Epithelial cell of prostate (primary cell): Measurements from ENCODE around the gene GTPBP6.

Experiments
- DNase-seq: peaks from one replicate; pipeline ENCODE4 v3.0.0-alpha.2; 2011; ENCODE audit warnings: low read depth, low spot score
- H3K27ac ChIP-seq: fragments of 450-650 bp; 2 replicates; pipeline ENCODE4 v1.5.1; 2017; ENCODE audit warnings: mild to moderate bottlenecking

Gene GTPBP6, protein sequence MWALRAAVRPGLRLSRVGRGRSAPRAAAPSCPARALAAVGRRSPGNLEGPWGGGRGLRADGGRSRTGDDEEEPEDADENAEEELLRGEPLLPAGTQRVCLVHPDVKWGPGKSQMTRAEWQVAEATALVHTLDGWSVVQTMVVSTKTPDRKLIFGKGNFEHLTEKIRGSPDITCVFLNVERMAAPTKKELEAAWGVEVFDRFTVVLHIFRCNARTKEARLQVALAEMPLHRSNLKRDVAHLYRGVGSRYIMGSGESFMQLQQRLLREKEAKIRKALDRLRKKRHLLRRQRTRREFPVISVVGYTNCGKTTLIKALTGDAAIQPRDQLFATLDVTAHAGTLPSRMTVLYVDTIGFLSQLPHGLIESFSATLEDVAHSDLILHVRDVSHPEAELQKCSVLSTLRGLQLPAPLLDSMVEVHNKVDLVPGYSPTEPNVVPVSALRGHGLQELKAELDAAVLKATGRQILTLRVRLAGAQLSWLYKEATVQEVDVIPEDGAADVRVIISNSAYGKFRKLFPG

DNA sequence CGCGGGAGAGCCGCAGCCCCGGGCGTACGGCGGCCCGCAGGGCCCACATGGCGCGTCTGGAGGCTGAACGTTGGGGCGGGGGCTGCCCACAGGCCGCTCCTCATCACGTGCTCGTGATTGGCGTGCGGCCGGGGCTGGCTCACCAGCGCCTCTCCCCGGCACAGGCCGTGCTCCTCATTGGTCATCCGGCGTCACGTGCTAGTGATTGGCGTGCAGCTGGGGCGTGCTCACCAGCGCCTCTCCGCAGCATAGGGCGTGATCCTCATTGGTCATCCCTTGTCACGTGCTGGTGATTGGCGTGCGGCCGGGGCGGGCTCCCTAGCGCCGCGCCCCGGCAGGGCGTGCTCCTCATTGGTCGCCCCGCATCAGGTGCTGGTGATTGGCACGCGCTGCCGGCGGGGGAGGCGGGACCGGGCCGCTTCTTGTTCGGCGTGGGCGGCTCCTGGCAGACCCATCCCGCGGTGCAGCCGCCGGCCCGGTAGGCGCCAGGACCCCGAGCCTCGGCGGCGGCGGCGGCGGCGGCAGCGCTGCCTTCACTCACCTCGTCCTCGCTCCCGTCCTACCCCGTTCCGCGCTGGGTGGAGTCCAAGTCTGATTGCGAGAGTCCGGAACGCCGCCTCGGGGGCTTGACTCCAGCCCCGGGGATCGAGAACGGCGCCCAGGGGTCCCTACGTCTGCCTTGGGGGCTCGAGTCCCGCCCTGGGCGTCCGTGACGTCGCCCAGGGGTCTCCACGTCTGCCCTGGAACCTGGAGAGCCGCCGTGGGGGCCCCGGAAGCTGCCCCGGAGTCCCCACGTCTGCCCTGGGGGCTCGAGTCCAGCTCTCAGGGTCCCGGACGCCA is at the start of gene GTPBP6:
GTPBP6 (minus strand) TSS at position 58 of the 840 bp plus-strand sequence; CDS start at position 49, 9 bp downstream.
- H3K27ac ChIP-seq = peak within 1 kb of the TSS; percentile 88
- peak; percentile 99 for DNase-seq

DNA sequence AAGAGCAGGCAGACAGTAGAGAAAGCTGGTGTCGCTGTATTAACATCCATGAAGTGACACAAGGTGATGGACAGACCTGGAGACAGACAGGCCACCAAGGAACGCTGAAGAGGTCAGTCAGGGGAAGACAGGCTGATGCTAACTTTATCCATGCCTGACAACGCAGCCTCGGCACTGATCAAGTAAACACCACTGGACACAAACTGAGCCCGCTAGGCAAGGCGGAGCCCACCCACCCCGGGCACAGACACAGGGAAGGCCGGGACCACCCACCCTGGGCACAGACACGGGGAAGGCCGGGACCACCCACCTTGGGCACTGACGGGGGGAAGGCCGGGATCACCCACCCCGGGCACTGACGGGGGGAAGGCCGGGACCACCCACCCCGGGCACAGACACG is 49.3 kb upstream of the GTPBP6 start:
- DNase-seq = no peak
- H3K27ac ChIP-seq = no peak overlapping the region

DNA sequence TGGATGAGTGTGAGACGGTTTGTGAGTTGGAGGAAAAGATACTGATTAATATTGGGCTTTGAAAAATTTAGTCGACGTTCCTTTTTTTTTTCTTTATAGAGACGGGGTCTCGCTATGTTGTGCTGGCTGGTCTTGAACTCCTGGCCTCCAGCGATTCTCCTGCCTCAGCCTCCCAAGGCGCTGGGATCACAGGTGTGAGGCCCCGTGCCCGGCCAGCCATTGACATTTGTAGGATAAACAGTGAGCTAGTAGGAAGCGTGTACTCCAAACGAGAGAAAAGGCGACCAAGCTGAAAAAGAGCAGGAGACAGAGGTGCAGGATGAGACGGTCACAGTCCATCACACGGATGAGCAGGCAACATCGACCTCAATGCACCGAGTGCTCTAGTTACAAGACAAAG is 48.8 kb upstream of the GTPBP6 start:
- H3K27ac ChIP-seq = no peak overlapping the region
- DNase-seq = no peak

DNA sequence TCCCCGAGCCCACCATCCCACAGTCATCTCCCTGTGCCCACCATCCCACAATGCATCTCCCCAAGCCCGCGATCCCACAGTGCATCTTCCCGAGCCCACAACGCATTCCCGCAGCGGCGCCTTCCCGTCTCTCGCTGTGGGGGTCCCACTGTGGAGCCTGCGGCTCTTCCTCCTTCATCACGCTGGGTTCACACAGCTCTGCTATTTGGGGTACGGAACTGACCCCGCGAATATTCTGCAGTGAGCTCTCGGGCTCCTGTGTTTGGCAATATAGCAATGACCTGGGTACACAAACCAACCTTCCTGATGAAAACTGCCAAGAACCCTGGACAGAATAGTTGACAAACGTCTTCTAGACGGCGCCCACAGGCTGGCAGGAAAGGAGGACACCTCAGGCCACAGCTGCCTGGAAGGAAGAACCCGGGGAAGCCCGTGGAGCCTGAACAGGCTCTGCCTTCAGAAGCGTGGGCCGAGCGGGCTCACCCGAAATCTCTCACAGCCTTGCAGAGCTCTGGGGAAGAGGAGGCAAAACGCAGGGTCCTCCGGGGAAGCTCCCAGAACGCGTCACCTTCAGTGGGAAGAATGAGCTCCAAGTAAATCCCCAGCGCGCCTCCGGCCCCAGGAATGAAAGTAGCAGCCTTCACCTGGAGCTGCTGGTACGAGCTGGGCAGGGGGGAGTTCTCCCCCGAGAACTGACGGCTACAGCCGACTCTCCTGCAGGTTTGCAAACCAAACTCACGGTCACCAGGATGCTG is 45.2 kb upstream of the GTPBP6 start:
- H3K27ac ChIP-seq = no peak overlapping the region
- no peak for DNase-seq

DNA sequence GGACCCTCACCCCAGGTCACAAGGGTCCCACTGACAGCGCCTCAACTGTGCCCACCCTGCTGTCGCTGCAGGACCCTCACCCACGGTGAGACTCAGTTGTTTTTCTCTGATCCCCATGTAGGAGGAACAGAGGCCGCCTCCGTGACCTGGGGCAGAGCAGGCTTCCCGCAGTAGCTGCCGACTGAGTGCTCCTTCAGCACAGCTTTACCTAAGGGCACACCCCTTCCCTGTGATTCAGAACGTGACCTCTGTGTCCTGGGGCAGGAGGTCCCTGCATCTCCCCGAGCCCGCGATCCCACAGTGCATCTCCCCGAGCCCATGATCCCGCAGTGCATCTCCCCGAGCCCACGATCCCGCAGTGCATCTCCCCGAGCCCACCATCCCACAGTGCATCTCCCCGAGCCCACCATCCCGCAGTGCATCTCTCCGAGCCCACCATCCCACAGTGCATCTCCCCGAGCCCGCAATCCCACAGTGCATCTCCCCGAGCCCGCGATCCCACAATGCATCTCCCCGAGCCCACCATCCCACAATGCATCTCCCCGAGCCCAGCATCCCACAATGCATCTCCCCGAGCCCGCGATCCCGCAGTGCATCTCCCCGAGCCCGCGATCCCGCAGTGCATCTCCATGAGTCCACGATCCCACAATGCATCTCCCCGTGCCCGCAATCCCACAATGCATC is 44.5 kb upstream of the GTPBP6 start:
- no peak for DNase-seq
- H3K27ac ChIP-seq = no peak overlapping the region

DNA sequence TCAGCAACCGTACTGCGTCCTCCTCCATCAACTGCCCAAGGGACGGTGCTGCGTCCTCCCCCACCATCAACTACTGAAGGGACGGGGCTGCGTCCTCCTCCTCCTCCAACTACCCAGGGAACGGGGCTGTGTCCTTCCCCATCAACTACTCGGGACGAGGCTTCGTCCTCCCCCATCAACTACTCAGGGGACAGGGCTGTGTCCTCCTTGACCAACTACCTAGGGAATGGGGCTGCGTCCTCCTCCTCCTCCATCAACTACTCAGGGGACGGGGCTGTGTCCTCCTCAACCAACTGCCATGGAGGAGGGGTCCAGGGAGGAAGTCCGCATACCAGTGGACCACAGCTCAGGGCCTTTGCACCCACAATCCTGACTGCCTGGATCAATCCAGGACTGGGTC is 43.8 kb upstream of the GTPBP6 start:
- DNase-seq = no peak
- no peak overlapping the region for H3K27ac ChIP-seq

DNA sequence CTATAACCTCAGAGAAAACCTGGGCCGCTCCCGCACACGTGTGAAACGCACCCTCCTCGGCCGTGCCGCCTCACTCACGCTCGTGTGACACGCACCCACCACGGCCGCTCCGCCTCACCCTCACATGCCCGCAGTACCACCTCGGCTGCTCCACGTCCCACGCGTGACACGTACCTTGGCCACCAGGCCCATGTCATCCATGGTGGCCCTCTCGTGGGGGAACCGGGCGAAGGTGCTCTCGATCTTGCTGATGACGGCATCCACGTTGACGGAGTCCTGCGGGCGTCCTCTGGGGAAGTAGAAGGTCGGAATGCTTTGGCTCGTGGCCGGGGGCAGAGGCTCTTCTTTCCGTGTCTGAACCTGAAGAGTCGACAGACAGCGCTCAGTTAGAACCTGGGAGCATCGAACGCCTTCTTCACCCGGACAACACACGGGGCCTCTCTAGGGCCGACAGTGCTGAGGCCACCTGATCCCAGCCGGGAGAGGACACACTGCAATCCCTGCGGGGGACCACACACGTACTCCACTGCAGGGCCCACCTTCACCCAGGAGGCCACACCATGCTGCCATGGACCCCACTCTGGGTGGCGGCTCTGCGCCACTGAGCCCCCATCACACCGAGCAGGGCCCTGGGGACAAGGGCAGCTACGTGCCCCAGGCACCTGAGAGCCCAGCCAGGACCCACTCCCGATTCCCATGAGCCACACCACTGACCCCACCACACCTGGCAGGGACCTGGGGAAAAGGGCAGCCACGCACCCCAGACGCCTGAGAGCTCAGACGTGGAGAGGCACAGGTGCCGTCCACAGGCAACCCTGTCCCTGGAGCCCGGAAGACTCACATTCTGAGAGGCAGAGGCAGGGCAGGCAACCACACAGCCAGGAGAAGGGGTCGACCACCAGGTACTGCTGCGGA is 42.9 kb upstream of the GTPBP6 start:
- H3K27ac ChIP-seq = no peak overlapping the region
- no peak for DNase-seq

DNA sequence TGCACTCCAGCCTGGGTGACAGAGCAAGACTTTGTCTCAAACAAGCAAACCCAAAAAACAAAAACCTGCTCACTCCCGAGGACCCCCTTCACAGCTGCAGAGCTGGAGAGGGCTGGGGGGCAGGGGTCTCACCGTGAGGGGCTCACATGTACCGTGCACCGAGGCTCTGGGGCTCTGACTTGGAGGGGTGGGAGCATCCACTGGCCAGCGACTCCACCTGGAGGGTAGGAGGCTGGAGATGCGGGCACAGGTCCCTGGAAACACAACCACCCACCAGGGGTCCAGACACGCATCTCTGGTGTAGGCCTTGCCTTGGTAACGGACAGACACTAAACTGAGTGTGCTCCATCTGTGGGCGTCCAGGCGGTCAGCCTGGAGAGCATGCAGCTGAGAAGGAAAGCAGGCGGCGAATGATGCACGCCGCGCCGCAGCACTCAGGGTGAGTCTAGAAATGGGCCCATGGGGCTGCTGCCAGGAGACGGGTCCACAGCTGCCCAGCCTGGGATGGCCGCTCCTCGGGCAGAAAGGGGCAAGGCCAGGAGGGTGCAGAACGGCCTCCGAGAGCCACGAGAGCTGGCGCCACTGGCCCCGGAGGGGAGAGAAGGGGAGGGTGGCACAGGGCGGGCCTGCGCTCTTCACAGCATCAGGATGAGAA is 42.0 kb upstream of the GTPBP6 start:
- no peak overlapping the region for H3K27ac ChIP-seq
- DNase-seq = no peak

DNA sequence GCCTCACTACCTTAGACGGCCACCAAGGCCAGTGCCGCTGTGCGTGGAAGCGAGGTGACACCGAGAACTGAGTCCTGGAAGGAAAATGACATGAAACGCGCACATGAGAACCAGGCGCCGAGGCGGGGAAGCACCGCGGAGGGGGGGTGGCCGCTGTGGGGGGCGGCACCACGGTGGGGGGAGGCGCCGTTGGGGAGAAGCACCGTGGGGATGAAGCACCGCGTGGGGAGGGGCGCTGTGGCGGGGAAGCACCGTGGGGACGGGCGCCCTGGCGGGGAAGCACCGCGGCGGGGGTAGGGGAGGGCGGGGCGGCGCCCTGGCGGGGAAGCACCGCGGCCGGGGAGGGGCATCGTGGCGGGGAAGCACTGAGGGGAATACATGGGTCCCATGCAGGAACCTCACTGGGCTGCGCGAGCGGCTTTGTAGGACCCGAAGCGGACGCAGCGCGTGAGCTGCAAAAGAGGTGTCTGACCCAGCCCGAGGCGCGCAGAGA is 40.1 kb upstream of the GTPBP6 start:
- H3K27ac ChIP-seq = no peak overlapping the region

DNA sequence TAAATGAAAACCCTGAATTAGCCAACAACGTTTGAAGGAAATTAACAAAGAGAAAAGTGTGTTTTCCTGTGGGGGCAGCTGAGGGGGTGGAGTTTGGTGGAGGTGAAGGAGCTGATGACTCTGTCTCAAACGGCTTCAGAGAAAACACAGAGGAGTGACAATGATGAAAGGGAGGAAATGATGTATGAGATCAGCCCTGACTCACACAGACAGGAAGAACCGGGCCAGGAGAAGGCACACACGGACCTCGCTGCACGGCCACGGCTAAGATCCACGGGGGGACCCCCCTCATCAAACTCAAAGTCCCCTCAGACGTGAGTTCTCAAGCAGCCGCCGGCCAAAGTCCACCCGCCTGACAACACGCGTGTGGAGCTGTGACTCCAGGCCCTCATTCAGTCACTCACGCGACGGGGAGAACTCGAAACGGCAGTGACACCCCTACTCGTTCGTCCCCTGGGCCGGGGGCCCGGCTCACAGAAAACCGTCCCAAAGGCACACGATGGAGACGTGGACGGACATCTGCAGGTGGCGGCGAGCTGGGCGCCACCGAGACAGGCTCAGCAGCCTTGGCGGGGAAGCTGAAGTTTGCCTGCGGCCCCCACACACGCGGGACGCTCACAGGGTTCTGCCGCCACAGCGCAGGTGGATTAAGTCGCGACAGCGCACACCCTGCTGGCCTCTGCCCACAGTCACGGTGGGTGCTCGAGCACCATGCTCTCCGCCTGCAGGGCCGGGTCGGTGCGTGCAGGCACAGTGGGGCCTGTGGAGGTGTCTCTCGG is 39.3 kb upstream of the GTPBP6 start:
- H3K27ac ChIP-seq = no peak overlapping the region
- DNase-seq = no peak

More for the DNA sequence above, 40.1 kb upstream of the GTPBP6 start:
- DNase-seq = no peak

DNA sequence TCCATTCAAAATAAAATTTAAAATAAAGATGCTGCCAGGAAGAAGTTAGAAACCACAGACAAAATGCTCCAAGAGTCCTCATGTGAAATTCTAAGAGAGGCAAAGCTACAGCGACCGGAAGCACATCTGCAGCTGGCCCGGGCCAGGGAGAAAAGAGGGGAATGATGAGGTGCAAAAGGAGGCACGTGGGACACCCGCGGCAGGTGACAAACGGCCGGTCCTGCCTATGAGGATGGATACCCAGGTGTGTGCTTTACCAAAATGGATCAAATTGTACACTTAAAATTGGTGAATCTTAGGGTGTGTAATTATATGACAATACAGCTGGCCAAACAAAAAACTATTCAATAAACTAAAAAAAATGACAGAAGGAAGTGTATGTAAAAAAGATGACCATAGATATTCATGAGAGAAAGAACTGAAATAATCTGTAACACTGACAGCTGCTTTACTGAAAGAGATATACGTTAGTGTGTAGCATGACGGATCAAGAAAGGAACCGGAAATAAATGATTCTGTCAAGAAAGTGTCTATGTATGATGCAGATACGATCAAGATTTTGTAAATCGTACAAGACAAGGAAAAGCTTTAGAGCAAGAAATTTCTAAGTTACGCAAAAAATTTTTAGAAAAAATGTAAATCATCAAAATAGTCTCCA is 38.6 kb upstream of the GTPBP6 start:
- no peak overlapping the region for H3K27ac ChIP-seq
- DNase-seq = no peak

DNA sequence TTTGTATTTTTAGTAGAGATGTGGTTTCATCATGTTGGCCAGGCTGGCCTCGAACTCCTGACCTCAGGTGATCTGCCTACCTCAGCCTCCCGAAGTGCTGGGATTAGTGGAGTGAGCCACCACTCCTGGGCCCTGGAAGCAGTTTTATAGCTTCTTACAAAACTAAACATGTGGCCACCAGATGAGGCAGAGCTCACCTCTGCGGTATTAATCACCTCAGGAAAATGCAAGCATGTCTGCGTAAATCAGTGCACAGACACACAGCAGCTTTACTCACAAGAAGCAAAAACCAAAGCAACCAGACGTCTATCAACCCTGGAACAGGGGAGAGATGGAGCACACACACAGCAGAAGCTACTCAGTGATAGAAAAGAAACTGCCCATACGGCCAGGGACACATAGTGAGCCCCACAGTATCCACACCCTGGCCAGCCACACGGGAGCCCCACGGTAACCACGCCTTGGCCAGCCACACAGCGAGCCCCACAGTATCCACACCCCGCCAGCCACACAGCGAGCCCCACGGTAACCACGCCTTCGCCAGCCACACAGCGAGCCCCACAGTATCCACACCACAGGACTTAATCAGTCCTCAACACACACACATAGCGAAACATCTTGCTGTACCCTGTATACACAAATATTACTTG is 37.9 kb upstream of the GTPBP6 start:
- no peak overlapping the region for H3K27ac ChIP-seq
- peak; percentile 16 for DNase-seq

DNA sequence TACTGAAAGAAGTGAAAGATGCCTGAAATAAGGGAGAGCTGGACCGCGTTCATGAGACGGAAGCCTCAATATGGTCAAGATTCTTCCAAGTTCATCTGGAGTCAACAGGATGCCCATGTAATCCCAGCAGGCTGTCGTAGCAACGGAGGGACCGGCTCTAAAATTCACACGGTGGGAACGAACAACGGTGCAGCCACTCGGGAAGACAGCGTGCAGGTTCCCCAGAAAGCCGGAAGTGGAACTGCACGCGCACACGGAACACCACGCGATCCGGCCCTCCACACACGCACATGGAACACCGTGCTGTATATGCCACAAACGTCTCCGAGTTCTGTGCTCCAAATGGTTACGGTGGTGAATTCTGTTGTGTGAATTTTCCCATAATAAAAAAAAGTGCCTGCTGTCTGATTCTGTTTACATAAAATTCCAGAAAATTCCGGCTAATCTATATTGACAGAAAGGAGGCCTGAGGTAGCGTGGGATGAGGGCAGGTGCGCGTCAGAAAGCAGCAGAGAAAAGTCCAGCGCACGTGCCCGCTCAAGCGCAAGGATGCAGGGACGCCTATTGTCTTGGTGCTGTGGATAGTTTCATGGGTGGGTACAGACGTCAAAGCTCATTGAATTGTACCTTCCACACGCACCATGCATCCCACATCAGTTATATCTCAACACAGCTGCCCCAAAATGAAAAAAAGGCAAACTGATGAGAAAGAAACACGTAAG is 36.9 kb upstream of the GTPBP6 start:
- no peak for DNase-seq
- H3K27ac ChIP-seq = no peak overlapping the region

DNA sequence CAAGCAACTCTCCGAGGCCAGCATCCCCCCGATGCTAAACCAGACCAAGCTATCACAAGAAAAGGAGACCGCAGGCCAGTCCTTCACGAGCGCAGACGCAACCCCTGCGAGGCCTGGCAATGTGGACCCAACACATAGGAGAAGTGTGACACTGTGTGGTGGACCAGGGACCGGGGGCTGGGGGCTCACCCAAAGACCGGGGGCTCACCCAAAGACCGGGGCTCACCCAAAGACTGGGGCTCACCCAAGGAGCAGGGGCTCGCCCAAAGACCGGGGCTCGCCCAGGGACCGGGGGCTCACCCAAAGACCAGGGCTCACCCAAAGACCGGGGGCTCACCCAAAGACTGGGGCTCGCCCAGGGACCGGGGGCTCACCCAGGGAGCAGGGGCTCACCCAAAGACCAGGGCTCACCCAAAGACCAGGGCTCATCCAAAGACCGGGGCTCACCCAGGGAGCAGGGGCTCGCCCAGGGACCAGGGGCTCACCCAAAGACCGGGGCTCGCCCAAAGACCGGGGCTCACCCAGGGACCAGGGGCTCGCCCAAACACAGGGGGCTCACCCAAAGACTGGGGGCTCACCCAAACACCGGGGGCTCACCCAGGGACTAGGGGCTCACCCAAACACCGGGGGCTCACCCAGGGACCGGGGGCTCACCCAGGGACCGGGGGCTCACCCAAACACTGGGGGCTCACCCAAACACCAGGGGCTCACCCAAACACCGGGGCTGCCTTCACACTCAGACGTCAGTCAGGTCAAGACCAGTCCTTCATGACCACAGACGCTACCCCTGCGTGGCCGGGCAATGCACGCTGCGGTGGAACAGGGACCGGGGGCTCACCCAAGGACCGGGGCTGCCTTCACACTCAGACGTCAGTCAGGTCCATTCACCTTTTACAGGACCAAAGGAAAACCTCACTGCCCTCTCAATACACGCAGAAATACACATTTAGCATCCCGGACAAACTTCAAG is 35.3 kb upstream of the GTPBP6 start:
- no peak for DNase-seq
- no peak overlapping the region for H3K27ac ChIP-seq
